ENCODE measurements around the gene GLO1. TPM values are rescaled to one million over a fixed set of nuclear protein-coding genes. Genes with fewer than 3 reads are reported as not detected.

The GLO1 gene
- total and polyA plus RNA-seq, 4 donors, result 50.5 to 108 (median 72.5) TPM

DNA sequence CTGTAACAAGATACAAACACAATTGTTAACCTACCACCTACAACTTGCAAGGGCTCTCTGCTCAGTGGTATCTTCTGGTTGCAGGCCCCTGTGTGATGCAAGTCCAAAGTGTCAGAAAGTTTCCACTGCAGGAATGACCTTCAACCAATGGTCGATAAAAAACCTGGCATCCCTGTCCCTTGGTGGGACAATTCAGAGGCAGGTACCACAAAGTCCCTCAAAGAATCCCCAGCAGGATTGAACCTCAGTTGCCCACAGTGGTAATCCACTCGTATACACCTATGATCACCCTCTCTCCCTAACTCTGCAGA is 15.9 kb downstream of the GLO1 start (continued):
- TF ChIP-seq TAF1 (conservative IDR thresholded peaks at IDR 0.05) (no peak), MAX (IDR thresholded peaks at IDR 0.05) (no peak), EGR1 (IDR thresholded peaks at IDR 0.05; ENCODE audit: low read depth in 2 of 2) (peak; percentile 55 to 74), RXRA (IDR thresholded peaks at IDR 0.05) (peak; percentile 63 to 68), RAD21 (IDR thresholded peaks at IDR 0.05) (peak in 1 of 2 donors; percentile 21), YY1 (IDR thresholded peaks at IDR 0.05) (peak; percentile 33), FOXA2 (IDR thresholded peaks at IDR 0.05) (no peak), JUND (IDR thresholded peaks at IDR 0.05) (peak; percentile 55 to 62), GABPA (IDR thresholded peaks at IDR 0.05 in 1 of 2, conservative IDR thresholded peaks at IDR 0.05 in 1 of 2) (no peak)
- TF ChIP-seq, protein P1, sequence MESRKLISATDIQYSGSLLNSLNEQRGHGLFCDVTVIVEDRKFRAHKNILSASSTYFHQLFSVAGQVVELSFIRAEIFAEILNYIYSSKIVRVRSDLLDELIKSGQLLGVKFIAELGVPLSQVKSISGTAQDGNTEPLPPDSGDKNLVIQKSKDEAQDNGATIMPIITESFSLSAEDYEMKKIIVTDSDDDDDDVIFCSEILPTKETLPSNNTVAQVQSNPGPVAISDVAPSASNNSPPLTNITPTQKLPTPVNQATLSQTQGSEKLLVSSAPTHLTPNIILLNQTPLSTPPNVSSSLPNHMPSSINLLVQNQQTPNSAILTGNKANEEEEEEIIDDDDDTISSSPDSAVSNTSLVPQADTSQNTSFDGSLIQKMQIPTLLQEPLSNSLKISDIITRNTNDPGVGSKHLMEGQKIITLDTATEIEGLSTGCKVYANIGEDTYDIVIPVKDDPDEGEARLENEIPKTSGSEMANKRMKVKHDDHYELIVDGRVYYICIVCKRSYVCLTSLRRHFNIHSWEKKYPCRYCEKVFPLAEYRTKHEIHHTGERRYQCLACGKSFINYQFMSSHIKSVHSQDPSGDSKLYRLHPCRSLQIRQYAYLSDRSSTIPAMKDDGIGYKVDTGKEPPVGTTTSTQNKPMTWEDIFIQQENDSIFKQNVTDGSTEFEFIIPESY (IDR thresholded peaks at IDR 0.05), result peak; percentile 18

DNA sequence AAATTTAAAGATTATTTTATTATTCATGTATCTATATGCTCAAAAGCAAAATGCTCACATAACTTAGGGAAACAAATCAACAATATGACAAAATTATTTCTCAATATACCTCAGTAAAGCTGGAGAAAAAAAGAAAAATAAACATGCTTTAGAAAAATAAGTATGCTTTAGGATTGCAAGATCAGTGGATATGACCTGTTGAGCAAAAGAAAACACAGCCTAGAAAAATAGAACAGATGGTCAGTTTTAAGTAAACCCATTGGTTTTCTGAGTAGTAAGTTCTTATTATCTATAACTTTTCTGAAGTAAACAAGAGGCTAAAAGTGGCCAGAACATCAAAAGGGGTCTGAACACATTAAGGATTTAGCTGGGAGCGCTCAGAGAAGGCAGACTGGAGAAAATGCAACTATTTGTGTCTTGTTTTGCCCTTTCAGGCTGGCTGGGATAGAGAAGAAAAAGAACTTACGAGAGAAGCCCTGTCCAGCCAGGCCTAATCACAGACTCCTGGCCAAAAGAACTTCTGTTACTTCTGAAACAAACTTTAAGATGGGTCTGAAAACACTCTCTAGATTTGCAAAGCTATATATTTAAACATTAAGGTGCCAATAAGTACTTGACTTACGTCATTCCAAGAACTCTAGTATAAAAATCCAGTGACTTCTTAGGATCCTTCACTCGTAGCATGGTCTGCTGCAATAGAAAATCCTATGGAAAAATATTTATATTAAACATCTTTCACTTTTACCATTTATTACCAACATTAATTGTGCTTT is 16.5 kb downstream of the GLO1 start:
- DNase-seq (ENCODE audit: low spot score), result no peak
- peak overlapping the region in 1 of 2 donors; percentile 14 for H3K9ac ChIP-seq (ENCODE audit: low read depth in 1 of 2, low read length in 2 of 2)

GRCh38 chr6:38684904-38685303 is 18.0 kb downstream of the GLO1 start:
- no peaks in the 10 kb centered on the region for H3K27me3 ChIP-seq (ENCODE audit: control insufficient read depth in 4 of 4, insufficient read depth in 4 of 4, low read length in 3 of 4)
- no peak overlapping the region for H3K27ac ChIP-seq (ENCODE audit: low read depth in 1 of 2, low read length in 2 of 2)
- no peak for DNase-seq (ENCODE audit: low spot score)
- peaks cover 7 to 27% (median 25%) of the 10 kb centered on the region in 4 donors for H3K4me1 ChIP-seq (ENCODE audit: control insufficient read depth in 4 of 4, insufficient read depth in 4 of 4, low read length in 3 of 4)
- no peak overlapping the region for H3K9ac ChIP-seq (ENCODE audit: low read depth in 1 of 2, low read length in 2 of 2)
- H3K36me3 ChIP-seq (ENCODE audit: control insufficient read depth in 4 of 4, insufficient read depth in 3 of 4, low read depth in 1 of 4, low read length in 3 of 4), result peaks cover 3 to 19% (median 8%) of the 10 kb centered on the region in 4 donors
- no peak overlapping the region for H3K4me3 ChIP-seq (ENCODE audit: low read depth in 1 of 3, low read length in 3 of 3)
- H3K9me3 ChIP-seq (ENCODE audit: control insufficient read depth in 4 of 4, low read length in 3 of 4), result no peaks in the 10 kb centered on the region
- 94% methylated on average over 3 of the region's 3 CpGs for WGBS
- TF ChIP-seq YY1 (IDR thresholded peaks at IDR 0.05), result no peak
- no peak for TF ChIP-seq FOXA1 (IDR thresholded peaks at IDR 0.05)
- TF ChIP-seq SP1 (IDR thresholded peaks at IDR 0.05), result no peak
- no peak for TF ChIP-seq FOXA2 (IDR thresholded peaks at IDR 0.05)
- no peak for TF ChIP-seq GABPA (IDR thresholded peaks at IDR 0.05 in 1 of 2, conservative IDR thresholded peaks at IDR 0.05 in 1 of 2)
- no peak for TF ChIP-seq HNF4G (IDR thresholded peaks at IDR 0.05)
- TF ChIP-seq NR2F2 (IDR thresholded peaks at IDR 0.05), result no peak
- TF ChIP-seq TAF1 (conservative IDR thresholded peaks at IDR 0.05), result no peak
- TF ChIP-seq, protein P2, sequence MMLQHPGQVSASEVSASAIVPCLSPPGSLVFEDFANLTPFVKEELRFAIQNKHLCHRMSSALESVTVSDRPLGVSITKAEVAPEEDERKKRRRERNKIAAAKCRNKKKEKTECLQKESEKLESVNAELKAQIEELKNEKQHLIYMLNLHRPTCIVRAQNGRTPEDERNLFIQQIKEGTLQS (IDR thresholded peaks at IDR 0.05), result no peak
- no peak for TF ChIP-seq EGR1 (IDR thresholded peaks at IDR 0.05; ENCODE audit: low read depth in 2 of 2)
- TF ChIP-seq, protein P1 (IDR thresholded peaks at IDR 0.05), result no peak
- no peak for TF ChIP-seq JUND (IDR thresholded peaks at IDR 0.05)
- TF ChIP-seq RAD21 (IDR thresholded peaks at IDR 0.05), result no peak
- no peak for TF ChIP-seq RXRA (IDR thresholded peaks at IDR 0.05)
- TF ChIP-seq MAX (IDR thresholded peaks at IDR 0.05), result no peak

More for the DNA sequence above, 16.5 kb downstream of the GLO1 start:
- Histone ChIP-seq H3K4me1 (ENCODE audit: control insufficient read depth in 4 of 4, insufficient read depth in 4 of 4, low read length in 3 of 4) (peaks cover 7 to 30% (median 25%) of the 10 kb centered on the region in 4 donors), H3K9me3 (ENCODE audit: control insufficient read depth in 4 of 4, low read length in 3 of 4) (no peaks in the 10 kb centered on the region), H3K27ac (ENCODE audit: low read depth in 1 of 2, low read length in 2 of 2) (peak overlapping the region; percentile 34 to 41), H3K36me3 (ENCODE audit: control insufficient read depth in 4 of 4, insufficient read depth in 3 of 4, low read depth in 1 of 4, low read length in 3 of 4) (peaks cover 2 to 16% (median 7%) of the 10 kb centered on the region in 4 donors), H3K4me3 (ENCODE audit: low read depth in 1 of 3, low read length in 3 of 3) (no peak overlapping the region), H3K27me3 (ENCODE audit: control insufficient read depth in 4 of 4, insufficient read depth in 4 of 4, low read length in 3 of 4) (no peaks in the 10 kb centered on the region)
- WGBS, result 79% methylated on average over 4 of the region's 4 CpGs
- TF ChIP-seq HNF4A (conservative IDR thresholded peaks at IDR 0.05), result peak in 1 of 2 donors; percentile 20
- no peak for TF ChIP-seq FOXA2 (IDR thresholded peaks at IDR 0.05)
